C4-2B (cell line): ENCODE results near the gene EPN3.

Experiments
- H3K27ac ChIP-seq: fragments of 450-650 bp; 2 replicates; pipeline ENCODE4 v1.5.1; 2017
- CTCF ChIP-seq: fragments of 450-650 bp; conservative IDR thresholded peaks from 2 replicates; pipeline ENCODE4 v1.5.1; 2017; ENCODE audit warnings: mild to moderate bottlenecking
- ZFX ChIP-seq: fragments of 450-650 bp; IDR thresholded peaks from 2 replicates; pipeline ENCODE4 v1.6.1; 2017

The EPN3 gene

GRCh38 chr17:50585346-50585745 lies 52.8 kb downstream of the EPN3 start:
- H3K27ac ChIP-seq, result no peak overlapping the region
- TF ChIP-seq CTCF (no peak), ZFX (no peak)

GRCh38 chr17:50585891-50586290 lies 53.4 kb downstream of the EPN3 start:
- H3K27ac ChIP-seq, result no peak overlapping the region
- no peak for TF ChIP-seq ZFX
- no peak for TF ChIP-seq CTCF

GRCh38 chr17:50586421-50587247 lies 54.1 kb downstream of the EPN3 start:
- TF ChIP-seq CTCF (no peak), ZFX (no peak)
- H3K27ac ChIP-seq, result no peak overlapping the region

- TF ChIP-seq ZFX (no peak), CTCF (no peak)
- H3K27ac ChIP-seq, result no peak overlapping the region
Observed at GRCh38 chr17:50587571-50587970, 55.0 kb downstream of the EPN3 start.

- H3K27ac ChIP-seq, result no peak overlapping the region
- TF ChIP-seq CTCF (no peak), ZFX (no peak)
Observed at GRCh38 chr17:50588391-50589049, 56.0 kb downstream of the EPN3 start.

- no peak overlapping the region for H3K27ac ChIP-seq
- TF ChIP-seq ZFX, result no peak
- no peak for TF ChIP-seq CTCF
Observed at GRCh38 chr17:50589095-50589705, 56.7 kb downstream of the EPN3 start.
